Left colon (tissue), 2 donors: ENCODE results near the gene HIF3A. TPM values are rescaled to one million over a fixed set of nuclear protein-coding genes. Genes with fewer than 3 reads are reported as not detected.
"Not testable (repeated sequence)": the region's sequence is repeated elsewhere in the genome, so short reads cannot be mapped to it uniquely, and the experiment has no call there.

ENCODE experiments used
- ATAC-seq: fragments of 200-7000 bp; cut with Tn5 transposase; one replicate; pipeline ENCODE4 v1.9.1; 2020; ENCODE audit warnings: mild to moderate bottlenecking, moderate library complexity
- DNase-seq, 2 donors: peaks; one replicate each; pipeline ENCODE4 v3.0.0-alpha.2; 2020
- intact Hi-C, 2 donors: fragments of 100-400 bp; cut with DNase I in 1 of 2; cut with micrococcal nuclease in 1 of 2; formaldehyde crosslinking; loops; one replicate each; pipeline versions ENCODE4 v1.11.2 to v1.14.0; 2022; cut with DNase I, micrococcal nuclease
- total RNA-seq, 2 donors: library from RNA; stranded (reverse); fragmentation: NEBNext Ultra II Directional; extraction: Animal tissue kit (Norgen Biotek cat#: 25700); gene quantifications; one replicate each; pipeline ENCODE4 v1.2.1, GENCODE V29; 2021
- donor health status: DM: no; HTN: no; CAD: no.
- donor health status: DM: yes; HTN: yes; CAD: no.

HIF3A gene
- total RNA-seq, 2 donors from 2014 or later = 12.0 to 14.6 TPM

DNA sequence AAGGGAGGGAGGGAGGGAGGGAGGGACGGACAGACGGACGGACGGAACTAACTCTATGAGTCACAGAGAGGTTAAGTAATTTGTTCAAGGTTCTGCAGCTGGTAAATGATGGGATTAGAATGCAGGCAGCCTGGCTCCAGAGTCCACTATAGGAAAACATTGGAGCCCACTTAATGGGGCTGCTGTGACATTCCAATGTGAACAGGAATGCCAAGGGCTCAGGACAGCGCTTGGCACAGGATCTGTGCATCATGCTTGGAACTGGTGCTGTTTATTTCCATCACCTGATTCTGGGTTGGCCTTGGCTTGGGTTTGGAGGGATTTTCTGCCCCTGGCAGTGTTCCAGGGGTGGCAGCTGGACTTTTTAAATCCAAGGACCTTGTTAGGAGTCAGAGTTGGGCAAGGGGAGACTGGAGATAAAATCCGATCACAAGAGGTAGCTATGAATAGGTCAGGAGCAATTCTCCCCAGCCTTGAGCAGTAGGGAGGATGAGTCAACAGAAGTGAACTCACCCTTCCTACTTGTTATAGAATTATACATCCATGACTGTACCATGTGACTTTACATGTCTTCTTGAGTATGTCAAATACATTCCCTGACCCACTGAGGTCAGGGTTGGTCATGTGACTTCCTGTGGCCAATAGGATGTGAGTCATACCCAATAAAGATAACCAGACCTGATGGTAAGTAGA, 7.8 kb upstream of the HIF3A start:
- intact Hi-C loops = no loop called here
- ATAC-seq = peak; percentile 46
- no peak for DNase-seq

DNA sequence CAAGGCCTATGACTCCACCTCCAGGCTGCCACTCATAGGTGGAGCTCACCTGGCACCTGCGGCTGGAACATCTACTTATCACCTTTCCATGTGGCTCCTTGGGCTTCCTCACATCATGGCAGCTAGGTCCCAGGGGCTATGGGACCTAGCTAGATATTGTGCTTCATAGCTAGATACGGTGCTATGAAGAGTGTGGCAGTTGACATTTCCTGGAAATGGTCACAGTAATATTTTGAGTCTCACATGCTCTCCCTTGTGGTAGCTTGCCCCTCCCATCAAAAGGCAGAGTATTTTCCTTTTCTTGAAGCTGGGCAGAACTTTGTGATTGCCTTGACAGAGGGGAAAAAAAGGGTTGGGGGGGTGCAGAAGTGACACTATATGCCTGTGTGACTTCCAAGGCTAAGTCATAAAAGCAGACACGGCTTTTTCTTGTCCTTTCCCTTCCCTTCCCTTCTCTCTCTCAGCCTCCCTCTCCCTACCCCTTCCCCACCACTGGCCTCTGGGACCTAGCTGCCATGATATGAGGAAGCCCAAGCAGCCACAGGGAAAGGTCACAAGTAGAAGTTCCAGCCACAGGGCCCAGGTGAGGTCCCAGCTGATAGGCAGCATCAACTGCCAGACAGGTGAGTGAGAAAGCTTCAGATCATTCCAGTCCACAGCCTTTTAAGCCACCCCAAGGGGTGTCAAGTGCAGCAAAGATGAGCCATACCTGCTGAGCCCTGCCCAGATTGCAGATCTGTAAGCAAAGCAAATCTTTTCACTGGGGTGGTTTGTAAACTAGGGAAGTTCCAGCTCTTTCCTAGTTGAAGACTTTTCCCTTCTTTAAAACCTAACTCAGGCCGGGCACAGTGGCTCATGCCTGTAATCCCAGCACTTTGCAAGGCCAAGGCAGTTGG, 6.9 kb upstream of the HIF3A start:
- ATAC-seq = no peak
- intact Hi-C loops = no loop called here
- no peak for DNase-seq

DNA sequence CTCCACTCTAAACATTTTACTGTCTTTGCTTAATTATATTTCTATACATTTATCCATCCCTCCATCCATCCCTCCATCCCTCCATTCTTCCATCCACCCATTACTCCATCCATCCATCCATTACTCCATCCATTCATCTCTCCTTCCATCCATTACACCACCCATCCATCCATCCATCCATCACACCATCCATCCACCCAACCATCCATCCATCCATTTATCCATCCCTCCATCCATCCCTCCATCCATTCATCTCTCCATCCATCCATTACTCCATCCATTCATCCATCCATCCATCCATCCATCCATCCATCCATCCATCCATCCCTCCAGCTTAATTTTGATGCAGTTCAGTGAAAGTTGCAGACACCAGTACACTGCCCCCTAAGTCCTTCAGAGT, 5.0 kb upstream of the HIF3A start:
- intact Hi-C loops = no loop called here
- no peak for DNase-seq
- ATAC-seq = no peak

DNA sequence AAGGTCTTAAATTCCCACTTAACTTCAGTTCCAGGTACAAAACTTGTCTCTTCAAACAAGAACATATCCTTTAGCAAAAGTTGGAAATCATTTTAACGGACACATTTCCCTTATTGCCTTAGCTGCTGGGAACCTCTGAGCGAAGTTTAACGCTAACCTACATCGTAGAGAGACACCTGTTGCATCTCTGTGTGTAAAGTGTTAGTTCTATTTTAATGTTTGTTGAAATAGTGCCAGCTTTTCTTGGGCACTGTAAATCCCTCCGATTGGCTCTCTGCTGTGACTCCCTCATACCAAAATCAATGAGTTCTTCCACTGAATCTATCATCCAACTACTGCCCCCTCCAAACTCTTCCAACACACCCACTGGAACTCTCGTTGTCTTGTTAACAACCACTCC, 2.3 kb upstream of the HIF3A start:
- ATAC-seq = no peak
- no peak for DNase-seq
- intact Hi-C loops = no loop called here

DNA sequence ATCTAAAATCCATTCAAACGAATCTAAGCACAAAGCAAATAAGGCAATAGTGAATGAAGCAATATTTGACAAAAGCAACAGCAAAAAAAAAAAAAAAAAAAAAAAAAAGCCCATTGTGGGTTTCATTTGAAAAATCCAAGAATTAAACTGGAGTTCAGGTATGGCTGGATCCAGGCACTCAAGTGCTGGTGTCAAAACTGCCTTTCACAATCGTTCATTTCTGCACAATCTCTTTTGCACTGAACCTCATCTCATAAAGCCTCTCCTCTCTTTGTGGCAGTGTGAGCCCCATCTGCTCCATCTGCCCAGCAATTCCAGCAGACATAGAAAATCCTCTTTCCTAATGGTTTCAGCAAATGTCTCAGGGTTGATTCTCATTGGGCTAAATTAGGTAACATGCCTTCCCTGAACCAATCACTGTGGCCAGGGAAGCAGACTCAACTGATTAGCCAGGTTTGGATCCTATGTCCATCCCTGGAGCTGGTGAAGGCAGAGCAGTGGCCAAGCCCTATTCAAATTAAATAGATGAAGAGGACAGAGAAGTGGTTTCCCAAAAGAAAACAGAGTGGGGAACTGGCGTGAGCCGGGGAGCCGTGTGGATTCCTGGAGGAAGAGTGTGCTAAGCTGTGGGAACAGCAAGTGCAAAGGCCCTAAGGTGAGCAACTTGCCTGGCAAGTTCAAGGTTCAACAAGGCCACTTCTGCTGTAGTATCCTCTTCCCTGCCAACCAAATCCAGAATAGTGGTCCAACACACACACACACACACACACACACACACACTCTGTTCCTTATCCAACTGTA, 1.2 kb upstream of the HIF3A start:
- no peak for ATAC-seq
- intact Hi-C loops = no loop called here
- no peak for DNase-seq

DNA sequence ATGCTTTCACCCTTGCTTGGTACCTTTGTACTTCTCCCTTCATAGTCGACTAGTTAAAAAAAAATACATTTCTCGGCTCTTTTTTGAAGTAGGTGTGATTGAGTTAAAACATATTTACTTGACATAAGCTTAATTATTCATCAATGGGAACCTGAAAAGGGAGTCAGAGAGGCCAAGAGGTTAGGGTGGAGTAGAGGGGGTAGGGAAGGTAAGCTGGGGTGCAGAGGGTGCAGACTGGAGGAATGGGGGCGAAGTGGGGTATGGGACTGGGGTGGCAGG, 701 bp upstream of the HIF3A start:
- ATAC-seq = no peak
- intact Hi-C loops = no loop called here

DNA sequence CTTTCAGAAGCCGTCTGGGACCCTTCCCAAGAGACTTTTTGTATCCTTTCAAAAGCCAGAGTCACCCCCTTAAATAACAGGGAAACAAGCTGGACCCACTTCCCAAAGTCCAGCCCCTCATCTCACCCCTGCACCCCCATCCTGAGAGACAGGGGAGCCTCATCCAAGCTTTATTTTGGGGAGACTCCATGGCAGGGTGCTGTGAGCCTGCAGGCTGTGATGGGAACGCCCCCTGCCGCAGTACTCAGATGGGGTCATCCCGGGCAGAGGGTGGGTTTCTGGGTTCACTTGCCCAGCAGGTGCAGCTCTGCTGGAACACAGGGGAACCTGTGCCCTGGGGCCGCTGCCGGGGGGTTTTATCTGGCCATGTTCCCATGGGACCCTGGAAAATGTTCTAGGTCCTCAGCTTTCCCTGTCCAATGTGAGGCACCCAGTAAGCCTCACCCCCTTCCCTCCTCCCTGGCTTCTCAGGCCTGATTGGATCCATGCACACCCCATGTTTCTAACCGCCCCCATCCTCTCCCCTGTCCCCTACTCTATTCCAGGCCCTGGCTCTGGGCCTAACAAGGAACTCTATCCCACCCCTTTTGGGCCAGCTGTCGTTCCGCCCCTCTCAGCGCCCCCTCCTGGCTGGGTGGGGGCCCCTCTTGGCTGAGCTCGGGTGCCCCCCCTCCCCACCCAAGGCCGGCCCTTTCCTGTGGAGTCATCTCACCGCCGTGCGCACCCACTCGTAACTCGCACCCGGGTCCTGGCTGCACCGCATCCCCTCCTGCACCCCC, 1.0 kb downstream of the HIF3A start:
- ATAC-seq (no peak), DNase-seq (peak; percentile 50 to 82)
- intact Hi-C loops = no loop called here

More for the DNA sequence above, 701 bp upstream of the HIF3A start:
- DNase-seq = no peak

DNA sequence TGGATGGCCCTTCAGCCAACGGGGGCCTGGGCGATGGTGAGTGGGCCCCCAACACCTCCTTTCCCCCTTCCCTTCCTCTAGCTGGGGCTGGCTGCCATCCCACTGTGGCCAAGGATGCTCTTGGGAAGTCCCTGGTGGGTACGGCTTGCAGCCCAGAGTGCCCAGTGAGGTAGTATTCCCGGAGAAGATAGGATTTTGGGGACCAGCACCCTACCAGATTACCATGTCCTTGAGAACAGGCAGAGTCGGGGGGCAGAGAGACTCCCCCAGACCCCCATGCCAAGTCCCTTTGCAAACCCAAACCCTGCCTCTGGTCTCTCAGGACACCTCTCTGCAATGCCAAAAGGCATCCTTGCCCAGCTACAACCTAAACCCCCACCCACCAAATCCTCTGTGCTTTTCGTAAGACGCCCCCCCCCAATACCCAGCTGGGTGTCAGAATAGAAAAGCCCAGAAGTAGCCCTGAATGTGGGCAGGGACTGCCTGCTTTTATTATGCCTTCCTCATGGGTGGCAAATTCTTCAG, 1.7 kb downstream of the HIF3A start:
- intact Hi-C loops = no loop called here

DNA sequence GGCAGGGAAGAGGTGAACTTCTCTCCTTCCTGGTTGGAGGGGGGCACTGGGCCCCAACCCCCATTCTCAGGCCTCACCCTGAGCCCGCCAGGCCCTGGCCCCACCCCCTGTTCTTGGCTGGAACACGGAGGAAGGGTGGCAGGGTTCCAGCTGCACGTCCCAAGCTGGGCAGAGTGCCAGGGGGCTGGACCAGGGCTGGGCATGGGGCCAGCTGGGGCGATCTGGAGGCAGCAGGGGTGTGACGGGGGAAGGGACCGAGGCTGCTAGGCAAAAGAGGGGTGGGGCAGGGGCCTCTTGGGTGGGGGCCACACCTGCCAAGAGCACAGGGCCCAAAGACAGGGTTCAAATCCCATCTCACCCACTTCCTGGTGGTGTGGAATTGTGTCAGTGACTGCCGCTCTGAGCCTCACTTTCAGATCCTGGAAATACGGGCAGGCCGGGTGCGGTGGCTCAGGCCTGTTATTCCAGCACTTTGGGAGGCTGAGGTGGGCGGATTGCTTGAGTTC, 2.2 kb downstream of the HIF3A start:
- peak; percentile 97 for DNase-seq
- ATAC-seq = peak; percentile 82
- intact Hi-C loops = no loop called here

More for the DNA sequence above, 1.7 kb downstream of the HIF3A start:
- DNase-seq = no peak
- no peak for ATAC-seq

DNA sequence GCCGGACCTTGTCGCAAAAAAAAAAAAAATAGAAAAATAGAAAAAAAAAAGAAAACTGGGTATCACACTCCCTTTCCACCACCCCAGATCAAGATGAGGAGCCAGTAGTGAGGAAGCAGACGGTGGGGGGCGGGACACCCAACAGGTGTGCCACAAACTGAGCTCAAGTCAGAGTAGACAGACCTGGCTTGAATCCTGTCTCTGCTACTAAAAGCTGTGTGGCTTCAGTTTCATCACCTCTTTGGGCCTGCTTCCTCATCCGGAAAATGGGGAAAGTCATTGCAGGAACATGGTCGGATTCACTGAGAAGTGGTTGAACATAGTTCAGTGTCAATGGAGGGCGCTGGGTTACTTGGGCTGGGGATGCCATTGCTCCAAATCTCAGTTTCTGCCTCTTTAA, 2.9 kb downstream of the HIF3A start:
- intact Hi-C loops = no loop called here
- no peak for ATAC-seq
- DNase-seq = no peak

DNA sequence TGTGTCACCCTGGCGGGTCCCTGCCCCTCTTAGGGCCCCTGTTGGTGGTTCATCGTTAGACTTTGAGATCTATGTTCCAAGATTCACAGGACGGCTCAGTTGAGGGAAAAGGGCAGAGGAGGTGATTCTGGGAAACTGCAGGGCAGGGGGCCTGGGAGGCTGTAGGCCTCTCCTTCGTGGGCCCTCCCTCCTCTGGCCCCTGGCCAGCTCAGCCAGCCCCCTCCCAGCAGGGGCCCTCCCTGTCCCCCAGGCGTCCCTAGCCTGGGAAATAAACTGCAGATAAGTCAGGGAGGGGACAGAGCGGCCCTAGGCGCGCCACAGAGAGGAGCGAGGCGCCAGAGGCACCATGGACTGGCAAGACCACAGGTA, 6.5 kb downstream of the HIF3A start:
- no peak for DNase-seq

DNA sequence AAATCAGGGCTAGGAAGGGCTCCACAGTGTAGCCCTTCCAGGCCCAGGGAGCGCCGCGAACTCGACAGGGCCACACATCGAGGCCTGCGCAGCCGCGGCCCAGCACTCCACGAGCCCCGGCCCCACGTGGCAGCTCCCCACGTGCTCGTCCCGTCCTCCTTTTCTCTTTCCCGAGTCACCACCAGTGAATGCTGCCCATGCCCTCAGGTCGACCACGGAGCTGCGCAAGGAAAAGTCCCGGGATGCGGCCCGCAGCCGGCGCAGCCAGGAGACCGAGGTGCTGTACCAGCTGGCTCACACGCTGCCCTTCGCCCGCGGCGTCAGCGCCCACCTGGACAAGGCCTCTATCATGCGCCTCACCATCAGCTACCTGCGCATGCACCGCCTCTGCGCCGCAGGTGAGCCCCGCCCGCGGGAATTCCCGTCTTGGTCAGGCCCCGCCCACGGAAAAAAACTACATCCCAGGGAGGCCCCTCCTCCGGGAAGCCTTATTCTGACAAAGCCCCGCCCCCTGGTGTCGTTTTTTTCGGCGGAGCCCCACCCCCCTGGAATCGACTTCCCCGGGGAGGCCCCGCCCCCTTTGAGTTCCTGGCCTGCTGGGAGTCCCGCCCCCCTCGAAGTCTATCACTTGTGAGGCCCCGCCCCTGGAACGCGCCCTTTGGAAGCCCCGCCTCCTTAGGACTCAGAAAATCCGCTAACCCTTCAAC, 7.0 kb downstream of the HIF3A start:
- intact Hi-C loops = no loop called here
- DNase-seq (peak; percentile 94 to 95), ATAC-seq (peak; percentile 74)

More for the DNA sequence above, 6.5 kb downstream of the HIF3A start:
- intact Hi-C loops = no loop called here
- no peak for ATAC-seq

DNA sequence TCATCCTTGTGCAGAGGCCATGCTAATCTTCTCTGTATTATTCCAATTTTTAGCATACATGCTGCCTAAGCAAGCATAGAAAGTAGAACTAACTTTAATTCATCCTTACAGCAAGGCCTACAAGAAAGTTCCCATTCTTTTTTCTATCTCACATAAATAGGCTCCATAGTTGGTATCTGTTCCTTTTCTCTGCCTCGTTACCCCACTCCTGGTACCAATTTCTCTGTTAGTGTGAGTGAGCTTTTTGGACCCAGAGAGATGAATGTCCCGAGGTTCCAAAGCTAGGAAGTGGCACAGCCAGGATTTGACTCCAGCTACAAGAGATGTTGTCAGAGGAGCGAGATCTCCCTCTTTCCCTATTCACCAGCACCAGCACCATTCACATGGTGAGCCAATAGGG, 9.7 kb downstream of the HIF3A start:
- no peak for DNase-seq
- ATAC-seq = no peak
- intact Hi-C loops = no loop called here

DNA sequence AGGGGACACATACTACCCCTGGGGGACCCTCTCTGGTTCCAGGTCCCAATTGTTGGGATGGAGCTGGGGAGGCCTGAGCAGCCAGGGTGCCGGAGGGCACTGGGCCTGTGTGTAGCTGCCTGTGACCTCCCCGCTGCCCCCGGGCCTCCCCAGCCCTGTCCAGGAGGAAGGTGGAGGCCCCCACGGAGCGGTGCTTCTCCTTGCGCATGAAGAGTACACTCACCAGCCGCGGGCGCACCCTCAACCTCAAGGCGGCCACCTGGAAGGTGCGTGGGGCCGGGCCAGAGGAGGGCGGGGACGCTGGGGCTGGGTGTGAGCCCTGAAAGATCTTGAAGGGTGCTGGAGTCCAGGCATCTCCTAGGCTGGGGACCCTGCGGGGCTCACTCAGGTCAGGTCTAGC, 11.7 kb downstream of the HIF3A start:
- intact Hi-C loops = no loop called here
- DNase-seq (no peak), ATAC-seq (no peak)

DNA sequence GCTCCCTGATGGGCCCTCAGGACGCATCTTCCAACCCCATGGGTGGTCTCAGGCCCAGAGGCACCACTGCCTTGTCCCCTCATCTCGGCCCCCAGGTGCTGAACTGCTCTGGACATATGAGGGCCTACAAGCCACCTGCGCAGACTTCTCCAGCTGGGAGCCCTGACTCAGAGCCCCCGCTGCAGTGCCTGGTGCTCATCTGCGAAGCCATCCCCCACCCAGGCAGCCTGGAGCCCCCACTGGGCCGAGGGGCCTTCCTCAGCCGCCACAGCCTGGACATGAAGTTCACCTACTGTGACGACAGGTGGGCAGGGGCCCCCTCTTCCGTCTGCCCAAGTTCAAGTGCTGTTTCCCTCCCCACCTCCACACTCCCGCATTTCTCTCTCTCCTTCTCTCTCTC, 12.2 kb downstream of the HIF3A start:
- no peak for ATAC-seq
- no peak for DNase-seq
- intact Hi-C loops = no loop called here

DNA sequence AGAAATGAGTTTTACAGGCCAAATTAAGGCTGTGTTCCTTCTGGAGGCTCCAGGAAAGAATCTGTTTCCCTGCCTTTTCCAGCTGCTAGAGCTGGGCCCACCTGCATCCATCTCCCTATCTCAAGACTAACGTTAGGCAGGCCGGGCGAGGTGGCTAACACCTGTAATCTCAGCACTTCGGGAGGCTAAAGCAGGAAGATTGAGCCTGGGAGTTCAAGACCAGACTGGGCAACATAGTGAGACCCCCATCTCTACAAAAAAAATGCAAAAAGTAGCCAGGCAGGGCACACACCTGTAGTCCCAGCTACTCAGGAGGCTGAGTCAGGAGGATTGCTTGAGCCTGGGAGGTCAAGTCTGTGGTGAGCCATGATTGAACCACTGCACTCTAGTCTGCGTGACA, 14.6 kb downstream of the HIF3A start:
- DNase-seq (no peak), ATAC-seq (no peak)
- intact Hi-C loops = no loop called here

DNA sequence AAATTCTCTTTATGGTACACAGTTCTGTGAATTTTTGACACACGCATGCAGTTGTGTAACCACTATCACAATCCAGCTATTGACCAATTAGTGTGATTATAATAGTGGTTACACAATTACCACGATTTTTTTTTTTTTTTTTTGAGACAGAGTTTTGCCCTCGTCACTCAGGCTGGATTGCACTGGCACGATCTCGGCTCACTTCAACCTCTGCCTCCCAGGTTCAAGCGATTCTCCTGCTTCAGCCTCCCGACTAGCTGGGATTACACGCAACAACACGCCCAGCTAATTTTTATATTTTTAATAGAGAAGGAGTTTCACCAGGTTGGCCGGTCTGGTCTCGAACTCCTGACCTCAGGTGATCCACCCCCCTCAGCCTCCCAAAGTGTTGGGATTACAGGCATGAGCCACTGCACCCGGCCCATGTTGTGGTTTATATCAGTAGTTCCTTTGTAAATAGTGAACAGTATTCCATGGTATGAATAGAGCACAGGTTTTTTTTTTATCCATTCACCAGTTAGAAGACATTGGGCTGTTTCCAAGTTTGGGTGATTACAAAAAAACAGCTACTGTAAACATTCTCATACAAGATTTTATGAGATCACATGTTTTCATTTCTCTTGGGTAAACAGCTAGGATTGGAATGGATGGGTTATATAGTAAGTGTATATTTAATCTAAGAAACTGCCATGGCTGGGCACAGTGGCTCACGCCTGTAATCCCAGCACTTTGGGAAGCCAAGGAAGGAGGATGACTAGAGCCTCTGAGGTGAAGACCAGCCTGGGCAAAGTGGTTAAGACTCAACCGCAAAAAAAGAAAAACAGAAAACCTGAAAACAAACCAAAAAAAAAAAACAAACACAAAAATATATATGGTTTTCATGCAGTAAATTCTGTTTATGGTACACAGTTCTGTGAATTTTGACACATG, 17.0 kb downstream of the HIF3A start:
- intact Hi-C loops = not testable (repeated sequence)
- DNase-seq (peak in 1 of 2 donors; percentile 59), ATAC-seq (peak; percentile 83)
